ENCODE measurements around the gene OR1D5. TPM values are rescaled to one million over a fixed set of nuclear protein-coding genes. Genes with fewer than 3 reads are reported as not detected.

Gene OR1D5
- total and polyA plus RNA-seq, 2 donors from 2014 or later = not detected

- DNase-seq (peak in 2 of 5 donors; percentile 24 to 44), FAIRE-seq (no peak)
- H3K27me3 ChIP-seq (ENCODE audit: control insufficient read depth, insufficient read depth, low read length) = no peaks in the 10 kb centered on the region
- H3K9ac ChIP-seq (ENCODE audit: low read length in 3 of 3) = no peak overlapping the region
- no peak overlapping the region for H3K27ac ChIP-seq (ENCODE audit: low read depth in 2 of 2, low read length in 2 of 2)
- intact Hi-C loops (cut with DNase I) = no loop called here
- H3K9me3 ChIP-seq (ENCODE audit: control insufficient read depth in 2 of 3, insufficient read depth in 1 of 3, low read length in 3 of 3) = peaks cover 0 to 7% (median 2%) of the 10 kb centered on the region in 3 donors
- no peaks in the 10 kb centered on the region for H3K4me1 ChIP-seq (ENCODE audit: control insufficient read depth in 2 of 3, insufficient read depth in 2 of 3, low read depth in 1 of 3, low read length in 3 of 3)
- H3K4me3 ChIP-seq (ENCODE audit: low read length in 3 of 3) = no peak overlapping the region
- TF ChIP-seq CTCF (IDR thresholded peaks at IDR 0.05; ENCODE audit: borderline replicate concordance, extremely low read depth, insufficient read depth) = no peak
- H3K36me3 ChIP-seq (ENCODE audit: control insufficient read depth in 2 of 3, insufficient read depth in 3 of 3, low read length in 3 of 3) = peaks cover 0 to 3% (median 0%) of the 10 kb centered on the region in 3 donors
Observed at GRCh38 chr17:3026125-3026855, 37.1 kb downstream of the OR1D5 start.

- H3K36me3 ChIP-seq (ENCODE audit: control insufficient read depth in 2 of 3, insufficient read depth in 3 of 3, low read length in 3 of 3) = peaks cover 0 to 3% (median 0%) of the 10 kb centered on the region in 3 donors
- no peak overlapping the region for H3K4me3 ChIP-seq (ENCODE audit: low read length in 3 of 3)
- intact Hi-C loops (cut with DNase I) = no loop called here
Observed at GRCh38 chr17:3025421-3026124, 37.8 kb downstream of the OR1D5 start.

GRCh38 chr17:3024346-3024745, 39.1 kb downstream of the OR1D5 start:
- no peak for TF ChIP-seq CTCF (IDR thresholded peaks at IDR 0.05; ENCODE audit: borderline replicate concordance, extremely low read depth, insufficient read depth)
- Histone ChIP-seq H3K27ac (ENCODE audit: low read depth in 2 of 2, low read length in 2 of 2) (no peak overlapping the region), H3K4me3 (ENCODE audit: low read length in 3 of 3) (no peak overlapping the region), H3K27me3 (ENCODE audit: control insufficient read depth, insufficient read depth, low read length) (no peaks in the 10 kb centered on the region), H3K9me3 (ENCODE audit: control insufficient read depth in 2 of 3, insufficient read depth in 1 of 3, low read length in 3 of 3) (peaks cover 0 to 7% (median 2%) of the 10 kb centered on the region in 3 donors), H3K9ac (ENCODE audit: low read length in 3 of 3) (no peak overlapping the region), H3K36me3 (ENCODE audit: control insufficient read depth in 2 of 3, insufficient read depth in 3 of 3, low read length in 3 of 3) (peaks cover 0 to 3% (median 2%) of the 10 kb centered on the region in 3 donors), H3K4me1 (ENCODE audit: control insufficient read depth in 2 of 3, insufficient read depth in 2 of 3, low read depth in 1 of 3, low read length in 3 of 3) (no peaks in the 10 kb centered on the region)
- FAIRE-seq (no peak), DNase-seq (no peak)
- intact Hi-C loops (cut with DNase I) = no loop called here

More at GRCh38 chr17:3025421-3026124, 37.8 kb downstream of the OR1D5 start:
- H3K27ac ChIP-seq (ENCODE audit: low read depth in 2 of 2, low read length in 2 of 2) = no peak overlapping the region
- DNase-seq = peak in 2 of 5 donors; percentile 21 to 62
- FAIRE-seq = no peak
- no peak overlapping the region for H3K9ac ChIP-seq (ENCODE audit: low read length in 3 of 3)
- no peaks in the 10 kb centered on the region for H3K4me1 ChIP-seq (ENCODE audit: control insufficient read depth in 2 of 3, insufficient read depth in 2 of 3, low read depth in 1 of 3, low read length in 3 of 3)
- H3K27me3 ChIP-seq (ENCODE audit: control insufficient read depth, insufficient read depth, low read length) = no peaks in the 10 kb centered on the region
- no peak for TF ChIP-seq CTCF (IDR thresholded peaks at IDR 0.05; ENCODE audit: borderline replicate concordance, extremely low read depth, insufficient read depth)
- H3K9me3 ChIP-seq (ENCODE audit: control insufficient read depth in 2 of 3, insufficient read depth in 1 of 3, low read length in 3 of 3) = peaks cover 0 to 7% (median 2%) of the 10 kb centered on the region in 3 donors
